SK-N-MC (cell line): ENCODE measurements around the gene SCP2D1.

Experiments
- EZH2 ChIP-seq: fragments of 200-600 bp; sonication (generic); IDR thresholded peaks from one replicate; pipeline ENCODE4 v1.6.1; 2017; ENCODE audit warnings: antibody characterized with exemption
- POLR2AphosphoS5 ChIP-seq: IDR thresholded peaks from 2 replicates; pipeline ENCODE4 v1.6.1; 2012; ENCODE audit warnings: mild to moderate bottlenecking, low read depth, low read length, borderline replicate concordance

DNA sequence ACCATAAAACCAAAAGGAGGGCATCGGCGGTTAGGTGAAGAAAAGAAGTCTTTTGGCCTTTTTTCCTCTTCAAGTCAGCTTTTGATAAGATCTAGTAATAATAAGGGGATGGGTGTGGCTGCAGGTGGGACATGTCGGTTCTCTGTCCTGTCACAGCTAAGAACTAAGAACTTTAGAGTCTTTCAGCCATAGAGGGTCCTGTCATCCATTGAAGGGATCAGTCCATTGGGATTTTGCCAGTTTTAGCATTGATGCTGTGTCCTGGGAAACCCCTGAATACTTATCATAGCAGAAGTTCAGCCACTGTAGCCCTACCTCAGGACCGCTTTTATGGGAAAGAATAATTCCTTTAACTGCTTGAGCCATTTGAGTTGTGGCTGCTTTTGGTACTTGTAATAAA lies 18.2 kb upstream of the SCP2D1 start:
- no peak for TF ChIP-seq POLR2AphosphoS5
- TF ChIP-seq EZH2, result no peak
